GM12878 (cell line): Measurements from ENCODE around the gene IKZF1. TPM values are rescaled to one million over a fixed set of nuclear protein-coding genes. Genes with fewer than 3 reads are reported as not detected.
A peak's percentile ranks its signal among the peaks of the same experiment; 100 is the strongest.

Source experiments
- CBFB ChIP-seq: IDR thresholded peaks from 2 replicates; pipeline ENCODE4 v1.6.1; 2016; ENCODE audit warnings: antibody characterized with exemption, low read depth
- CREB1 ChIP-seq: IDR thresholded peaks from 2 replicates; pipeline ENCODE4 v1.6.1; 2012; ENCODE audit warnings: low read depth, mild to moderate bottlenecking, inconsistent platforms
- CUX1 ChIP-seq: IDR thresholded peaks from 2 replicates; pipeline ENCODE4 v1.6.1; 2012; ENCODE audit warnings: improper control_type of control experiment, low read depth, low read length; ENCODE audit not compliant: insufficient replicate concordance
- DPF2 ChIP-seq: fragments of 450-650 bp; IDR thresholded peaks from 2 replicates; pipeline ENCODE4 v1.6.1; 2017; ENCODE audit warnings: mild to moderate bottlenecking
- EED ChIP-seq: sonication (generic); IDR thresholded peaks from 2 replicates; pipeline ENCODE4 v1.6.1; 2016; ENCODE audit warnings: antibody characterized with exemption, low read depth
- EZH2 ChIP-seq: IDR thresholded peaks from 2 replicates; pipeline ENCODE4 v1.6.1; 2012; ENCODE audit warnings: low read depth, mild to moderate bottlenecking, control low read depth, inconsistent platforms, low read length, borderline replicate concordance; ENCODE audit not compliant: control insufficient read depth
- FOXM1 ChIP-seq: IDR thresholded peaks from 2 replicates; pipeline ENCODE4 v1.6.1; 2012; ENCODE audit warnings: low read depth, mild to moderate bottlenecking, inconsistent platforms, low read length, moderate library complexity
- GABPA ChIP-seq: IDR thresholded peaks from 2 replicates; pipeline ENCODE4 v1.6.1; 2014; ENCODE audit warnings: antibody characterized with exemption, low read depth, mild to moderate bottlenecking, inconsistent platforms
- JUNB ChIP-seq: IDR thresholded peaks from 2 replicates; pipeline ENCODE4 v1.6.1; 2016; ENCODE audit warnings: antibody characterized with exemption, mild to moderate bottlenecking
- KLF5 ChIP-seq: fragments of 450-650 bp; IDR thresholded peaks from 2 replicates; pipeline ENCODE4 v1.6.1; 2014; ENCODE audit warnings: mild to moderate bottlenecking; ENCODE audit not compliant: partially characterized antibody
- PAX8 ChIP-seq: fragments of 450-650 bp; IDR thresholded peaks from 2 replicates; pipeline ENCODE4 v1.6.1; 2017; ENCODE audit warnings: mild to moderate bottlenecking, moderate library complexity
- POLR2A ChIP-seq: IDR thresholded peaks from 2 replicates; pipeline ENCODE4 v1.6.1; 2011; ENCODE audit warnings: low read depth, mild to moderate bottlenecking, low read length
- RAD51 ChIP-seq: fragments of 450-650 bp; IDR thresholded peaks from 2 replicates; pipeline ENCODE4 v1.6.1; 2016; ENCODE audit warnings: moderate library complexity, mild to moderate bottlenecking, inconsistent platforms
- SKIL ChIP-seq: fragments of 450-650 bp; IDR thresholded peaks from 2 replicates; pipeline ENCODE4 v1.6.1; 2017; ENCODE audit warnings: mild to moderate bottlenecking, low read depth, inconsistent platforms; ENCODE audit not compliant: poor library complexity, severe bottlenecking
- SMAD1 ChIP-seq: fragments of 450-650 bp; IDR thresholded peaks from 2 replicates; pipeline ENCODE4 v1.6.1; 2018; ENCODE audit warnings: mild to moderate bottlenecking, low read depth; ENCODE audit not compliant: partially characterized antibody
- SREBF1 ChIP-seq: IDR thresholded peaks from 2 replicates; pipeline ENCODE4 v1.6.1; 2012; ENCODE audit warnings: mild to moderate bottlenecking, low read length
- USF2 ChIP-seq: IDR thresholded peaks from 2 replicates; pipeline ENCODE4 v1.6.1; 2011; ENCODE audit warnings: low read depth, low read length, improper control_type of control experiment, borderline replicate concordance
- ZBED1 ChIP-seq: IDR thresholded peaks from 2 replicates; pipeline ENCODE4 v1.6.1; 2016; ENCODE audit warnings: borderline replicate concordance
- ZBTB4 ChIP-seq: fragments of 450-650 bp; formaldehyde crosslinking; IDR thresholded peaks from 2 replicates; pipeline ENCODE4 v1.4.0; 2022; ENCODE audit warnings: mild to moderate bottlenecking, moderate library complexity
- ZZZ3 ChIP-seq: IDR thresholded peaks from 2 replicates; pipeline ENCODE4 v1.6.1; 2011; ENCODE audit warnings: low read depth; ENCODE audit not compliant: control insufficient read depth, insufficient read length
- polyA plus RNA-seq, 11 experiments: library from polyadenylated mRNA; depleted of rRNA in 4 of 11; unstranded in 6 of 11; stranded (reverse) in 5 of 11; fragments of >200 nt; fragmentation: Nextera tagmentation in 4 of 11; fragmentation: Illumina TruSeq in 1 of 11; extraction: Ambion mirVana in 4 of 11; extraction: Trizol in 1 of 11; gene quantifications; 1 replicate in 1 of 11; 2 replicates in 10 of 11; pipeline versions ENCODE4 v1.2.1 to v1.2.3, GENCODE V29; 2011 to 2016; ENCODE audit warnings: inconsistent platforms in 2 of 11, missing spikeins in 2 of 11, low read depth in 1 of 11
- total RNA-seq, 4 experiments: library from RNA; depleted of rRNA in 3 of 4; stranded (reverse); fragments of >200 nt in 3 of 4; fragmentation: Illumina TruSeq in 1 of 4; extraction: Trizol in 1 of 4; gene quantifications; 2 replicates each; pipeline versions ENCODE4 v1.2.1 to v1.2.3, GENCODE V29; 2013 to 2021

IKZF1 gene
- total and polyA plus RNA-seq, 10 of the 15 experiments (the other 5 are each of a cell fraction or from before 2014, with no cell fraction given) = 27.2 to 125 (median 71.6) TPM

GRCh38 chr7:50262916-50263690, 41.4 kb upstream of the IKZF1 start (continued):
- TF ChIP-seq ZBTB4 (CRISPR knock-in tag) = no peak
- TF ChIP-seq CREB1 = no peak
- 0 out of 2 replicates have a peak, but pooled peaks have one; percentile 31 for TF ChIP-seq GABPA
- no peak for TF ChIP-seq SREBF1
- no peak for TF ChIP-seq ZZZ3
- TF ChIP-seq POLR2A = no peak
- no peak for TF ChIP-seq RAD51
- no peak for TF ChIP-seq DPF2
- TF ChIP-seq ZBED1 = no peak
- 0 out of 2 replicates have a peak, but pooled peaks have one; percentile 18 for TF ChIP-seq CBFB
- TF ChIP-seq PAX8 = no peak
- TF ChIP-seq CUX1 = no peak
- no peak for TF ChIP-seq SMAD1
- no peak for TF ChIP-seq SKIL
- TF ChIP-seq KLF5 = no peak
- no peak for TF ChIP-seq USF2
- peak; percentile 87 for TF ChIP-seq JUNB
- TF ChIP-seq EED = peak; percentile 96
- TF ChIP-seq FOXM1 = peak; percentile 52; the same call in 1 of the 2 replicates
- TF ChIP-seq EZH2 = no peak
